Ectodermal cell (in vitro differentiated cells): ENCODE data around the gene LARP4.
"Not testable (repeated sequence)": the region's sequence is repeated elsewhere in the genome, so short reads cannot be mapped to it uniquely, and the experiment has no call there.

Source experiments
- H3K27ac ChIP-seq: 2 replicates; pipeline ENCODE4 v1.7.0; 2013; ENCODE audit warnings: mild to moderate bottlenecking, low read depth, low read length; ENCODE audit not compliant: insufficient read depth, poor library complexity, severe bottlenecking
- H3K27me3 ChIP-seq: 2 replicates; pipeline ENCODE4 v1.7.0; 2013; ENCODE audit warnings: mild to moderate bottlenecking, low read length; ENCODE audit not compliant: insufficient read depth, control insufficient read depth, poor library complexity, severe bottlenecking
- H3K36me3 ChIP-seq: one replicate; pipeline ENCODE4 v1.7.0; 2013; ENCODE audit warnings: low read length; ENCODE audit not compliant: control insufficient read depth, insufficient read depth
- H3K4me1 ChIP-seq: one replicate; pipeline ENCODE4 v1.7.0; 2013; ENCODE audit warnings: low read length; ENCODE audit not compliant: control insufficient read depth, insufficient read depth
- H3K4me3 ChIP-seq: 2 replicates; pipeline ENCODE4 v1.7.0; 2013; ENCODE audit warnings: low read depth, low read length, control low read depth; ENCODE audit not compliant: insufficient read depth
- H3K9me3 ChIP-seq: 2 replicates; pipeline ENCODE4 v1.7.0; 2013; ENCODE audit warnings: mild to moderate bottlenecking, low read length, moderate library complexity; ENCODE audit not compliant: control insufficient read depth
- WGBS, 2 experiments: methylation state at CpG; one replicate each; pipeline ENCODE4 v1.1.7; 2013; ENCODE audit warnings: missing lambda C conversion rate in 2 of 2; 5-methylcytosine and 5-hydroxymethylcytosine counted together

LARP4 gene

DNA sequence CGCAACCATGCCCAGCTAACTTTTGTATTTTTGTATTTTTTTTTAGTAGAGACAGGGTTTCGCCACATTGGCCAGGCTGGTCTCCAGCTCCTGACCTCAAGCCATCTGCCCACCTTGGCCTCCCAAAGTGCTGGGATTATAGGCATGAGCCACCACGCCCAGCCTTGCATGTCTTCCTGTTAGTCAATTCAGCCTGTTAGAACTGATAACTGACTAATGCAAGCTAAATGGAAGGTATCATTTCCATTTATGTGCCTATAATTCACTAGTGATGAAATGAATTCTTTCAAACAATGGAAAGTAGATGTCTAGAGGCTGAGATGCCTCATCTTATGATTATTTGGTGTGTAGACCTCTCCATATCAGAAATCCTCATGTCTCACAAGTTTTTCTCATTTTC is 66.8 kb downstream of the LARP4 start:
- Histone ChIP-seq H3K36me3 (peaks cover 14% of the 10 kb centered on the region), H3K27ac (no peak overlapping the region), H3K9me3 (no peaks in the 10 kb centered on the region), H3K27me3 (no peaks in the 10 kb centered on the region), H3K4me3 (no peak overlapping the region), H3K4me1 (no peaks in the 10 kb centered on the region)
- WGBS, 2 experiments = 90 to 92% methylated on average over 3 of the region's 3 CpGs

DNA sequence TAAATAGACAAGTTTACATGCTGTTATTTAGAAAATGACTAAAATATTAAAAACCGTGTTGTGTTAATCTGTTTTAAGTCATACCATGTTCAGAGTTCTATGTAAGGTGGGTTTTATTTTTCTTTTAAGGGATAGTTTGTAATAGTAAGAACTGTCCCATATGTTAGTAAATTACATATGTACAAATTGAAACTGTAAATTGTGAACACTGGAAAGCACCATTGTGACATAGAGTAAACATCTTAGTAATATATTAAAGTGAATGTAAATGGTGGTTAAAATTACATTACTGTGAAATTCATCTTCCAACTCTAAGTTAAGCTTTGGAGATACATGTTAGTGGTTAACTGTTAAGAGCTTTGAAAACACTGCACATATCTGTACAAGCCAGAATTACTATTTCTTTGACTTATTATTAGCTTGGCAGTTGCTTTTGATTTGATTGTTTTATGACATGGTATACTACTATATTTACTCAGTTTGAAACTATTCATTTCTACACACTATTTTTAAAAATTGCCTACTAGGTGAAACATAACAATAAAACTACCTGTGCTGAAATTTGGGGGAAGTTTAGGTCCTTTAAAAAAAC is 76.7 kb downstream of the LARP4 start:
- peaks cover 16% of the 10 kb centered on the region for H3K36me3 ChIP-seq
- H3K27ac ChIP-seq = no peak overlapping the region

DNA sequence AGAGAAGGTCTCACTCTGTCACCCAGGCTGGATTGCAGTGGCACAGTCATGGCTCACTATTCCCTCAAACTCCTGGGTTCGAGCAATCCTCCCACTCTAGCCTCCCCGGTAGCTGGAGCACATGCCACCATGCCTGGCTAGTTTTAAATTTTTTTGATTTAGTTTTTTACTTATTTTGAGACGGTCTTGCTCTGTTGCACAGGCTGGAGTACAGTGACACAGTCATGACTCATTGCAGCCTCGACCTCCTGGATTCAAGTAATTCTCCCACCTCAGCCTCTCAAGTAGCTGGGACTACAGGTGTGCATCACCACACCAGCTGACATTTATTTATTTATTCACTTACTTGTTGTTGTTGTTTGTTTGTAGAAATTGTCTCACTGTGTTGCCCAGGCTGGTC is 81.9 kb downstream of the LARP4 start:
- no peaks in the 10 kb centered on the region for H3K9me3 ChIP-seq
- H3K4me3 ChIP-seq = no peak overlapping the region
- WGBS, 2 experiments = 93 to 100% methylated on average over 4 of the region's 4 CpGs
- H3K36me3 ChIP-seq = no peaks in the 10 kb centered on the region
- H3K4me1 ChIP-seq = no peaks in the 10 kb centered on the region
- H3K27me3 ChIP-seq = no peaks in the 10 kb centered on the region
- no peak overlapping the region for H3K27ac ChIP-seq

More for the DNA sequence above, 76.7 kb downstream of the LARP4 start:
- Histone ChIP-seq H3K4me1 (no peaks in the 10 kb centered on the region), H3K9me3 (no peaks in the 10 kb centered on the region), H3K27me3 (no peaks in the 10 kb centered on the region), H3K4me3 (no peak overlapping the region)
- 100% methylated on average over 1 of the region's 1 CpG for WGBS, 2 experiments

DNA sequence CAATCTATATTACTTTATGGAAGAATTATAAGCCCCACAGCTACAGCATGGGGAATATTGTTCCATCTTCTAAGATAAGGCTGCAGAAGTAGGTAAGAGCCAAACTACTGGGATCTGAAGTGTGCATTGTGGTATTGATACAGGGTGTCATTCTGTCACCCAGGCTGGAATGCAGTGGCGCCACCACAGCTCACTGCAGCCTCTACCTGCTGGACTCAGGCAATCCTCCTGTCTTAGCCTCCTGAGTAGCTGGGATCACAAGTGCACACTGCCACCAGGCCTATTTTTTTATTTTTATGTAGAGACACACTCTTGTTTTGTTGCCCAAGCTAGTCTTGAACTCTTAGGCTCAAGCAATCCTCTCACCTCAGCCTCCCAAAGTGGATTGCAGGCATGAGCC is 82.8 kb downstream of the LARP4 start:
- Histone ChIP-seq H3K4me3 (no peak overlapping the region), H3K36me3 (no peaks in the 10 kb centered on the region), H3K9me3 (no peaks in the 10 kb centered on the region), H3K4me1 (no peaks in the 10 kb centered on the region), H3K27me3 (no peaks in the 10 kb centered on the region), H3K27ac (no peak overlapping the region)
- WGBS, 2 experiments = 87 to 90% methylated on average over 1 of the region's 1 CpG

DNA sequence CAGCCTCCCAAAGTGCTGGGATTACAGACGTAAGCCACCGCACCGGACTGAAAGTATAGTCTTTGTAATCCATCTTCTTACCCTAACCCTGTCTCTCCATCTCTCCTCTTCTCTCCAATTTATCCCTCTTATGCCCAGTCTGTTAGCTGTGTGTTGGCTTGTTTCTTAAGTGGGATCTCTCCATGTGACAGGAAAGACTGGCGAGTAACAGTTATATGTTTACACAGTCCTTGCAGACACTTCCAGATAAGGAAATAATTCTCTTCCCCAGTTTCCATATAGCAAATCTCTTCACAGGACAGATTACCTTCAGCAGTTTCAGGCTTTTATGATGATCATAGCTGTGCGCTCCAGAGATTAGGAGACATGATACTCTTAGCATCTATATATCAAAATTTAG is 88.1 kb downstream of the LARP4 start:
- Histone ChIP-seq H3K9me3 (no peaks in the 10 kb centered on the region), H3K36me3 (no peaks in the 10 kb centered on the region), H3K4me1 (no peaks in the 10 kb centered on the region), H3K27ac (no peak overlapping the region), H3K4me3 (no peak overlapping the region), H3K27me3 (no peaks in the 10 kb centered on the region)
- 95% methylated on average over 4 to 5 of the region's 5 CpGs for WGBS, 2 experiments

DNA sequence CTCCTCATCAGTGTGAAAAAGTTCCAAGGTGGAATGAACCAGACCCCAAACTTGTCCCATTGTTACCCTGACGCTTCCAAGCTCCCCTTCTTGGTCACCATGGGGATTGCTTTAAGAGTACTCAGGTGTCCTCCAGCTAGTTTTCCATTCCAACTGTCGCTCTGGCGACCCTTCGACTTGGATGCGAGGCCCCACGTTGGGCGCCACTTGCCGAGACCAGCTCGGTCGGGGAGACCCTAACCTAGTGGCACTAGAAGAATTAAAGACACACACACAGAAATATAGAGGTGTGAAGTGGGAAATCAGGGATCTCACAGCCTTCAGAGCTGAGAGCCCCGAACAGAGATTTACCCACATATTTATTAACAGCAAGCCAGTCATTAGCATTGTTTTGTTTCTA is 97.4 kb downstream of the LARP4 start:
- H3K36me3 ChIP-seq, H3K27me3 ChIP-seq, H3K9me3 ChIP-seq, H3K4me1 ChIP-seq, H3K4me3 ChIP-seq, H3K27ac ChIP-seq: not testable (repeated sequence)
- WGBS, 2 experiments = 97 to 100% methylated on average over 7 to 10 of the region's 11 CpGs

DNA sequence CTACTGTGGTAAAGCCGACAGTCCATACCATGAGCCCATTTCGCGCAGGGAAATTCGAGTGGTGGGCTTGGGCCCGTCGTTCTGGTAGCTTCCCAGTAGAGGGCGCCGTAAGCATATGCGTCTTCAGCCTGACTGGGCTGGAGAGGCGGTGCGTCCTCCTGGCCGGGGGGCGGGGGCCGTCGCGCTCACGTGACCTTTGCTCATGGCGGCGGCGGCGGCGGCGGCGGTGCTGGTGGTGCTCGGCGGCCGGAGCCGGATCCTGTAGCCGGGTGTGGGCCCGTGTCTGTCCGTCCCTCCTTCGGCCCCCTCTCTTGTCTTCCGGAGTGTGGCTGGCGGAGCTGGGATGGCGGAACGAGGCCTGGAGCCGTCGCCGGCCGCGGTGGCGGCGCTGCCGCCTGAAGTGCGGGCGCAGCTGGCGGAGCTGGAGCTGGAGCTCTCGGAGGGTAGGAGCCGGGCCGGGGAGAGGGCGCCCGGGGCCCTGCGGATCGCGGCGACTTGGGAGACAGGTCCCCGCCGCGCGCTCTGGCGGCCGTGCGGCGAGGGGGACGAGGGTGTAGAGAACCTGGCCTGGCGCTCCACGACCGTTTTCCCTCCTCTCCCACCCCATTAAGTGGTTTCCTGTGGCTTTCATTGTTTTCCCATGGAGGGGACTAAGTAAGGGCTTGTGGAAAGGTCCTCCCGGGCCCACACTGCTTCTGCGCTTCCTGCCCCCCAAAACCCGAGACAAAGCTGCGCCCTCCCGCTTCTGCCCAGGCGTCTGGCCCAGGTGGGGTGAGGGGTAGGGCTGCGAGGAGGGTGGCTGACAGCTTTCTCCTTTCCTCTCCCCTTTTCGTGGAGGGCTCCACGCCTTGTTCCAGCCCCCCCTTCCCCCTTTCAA is 104.4 kb downstream of the LARP4 start, which contains the start of gene DIP2B:
TSS of gene DIP2B (plus strand) at position 188 of the 877 bp plus-strand sequence. CDS start at position 344, 156 bp downstream.
- Histone ChIP-seq H3K4me1 (peaks cover 5% of the 10 kb centered on the region), H3K27me3 (no peaks in the 10 kb centered on the region), H3K9me3 (no peaks in the 10 kb centered on the region), H3K4me3 (peak within 1 kb of the TSS; percentile 74), H3K36me3 (no peaks in the 10 kb centered on the region), H3K27ac (peak within 1 kb of the TSS; percentile 83)
- 1% methylated on average over 77 of the region's 77 CpGs for WGBS, 2 experiments

DNA sequence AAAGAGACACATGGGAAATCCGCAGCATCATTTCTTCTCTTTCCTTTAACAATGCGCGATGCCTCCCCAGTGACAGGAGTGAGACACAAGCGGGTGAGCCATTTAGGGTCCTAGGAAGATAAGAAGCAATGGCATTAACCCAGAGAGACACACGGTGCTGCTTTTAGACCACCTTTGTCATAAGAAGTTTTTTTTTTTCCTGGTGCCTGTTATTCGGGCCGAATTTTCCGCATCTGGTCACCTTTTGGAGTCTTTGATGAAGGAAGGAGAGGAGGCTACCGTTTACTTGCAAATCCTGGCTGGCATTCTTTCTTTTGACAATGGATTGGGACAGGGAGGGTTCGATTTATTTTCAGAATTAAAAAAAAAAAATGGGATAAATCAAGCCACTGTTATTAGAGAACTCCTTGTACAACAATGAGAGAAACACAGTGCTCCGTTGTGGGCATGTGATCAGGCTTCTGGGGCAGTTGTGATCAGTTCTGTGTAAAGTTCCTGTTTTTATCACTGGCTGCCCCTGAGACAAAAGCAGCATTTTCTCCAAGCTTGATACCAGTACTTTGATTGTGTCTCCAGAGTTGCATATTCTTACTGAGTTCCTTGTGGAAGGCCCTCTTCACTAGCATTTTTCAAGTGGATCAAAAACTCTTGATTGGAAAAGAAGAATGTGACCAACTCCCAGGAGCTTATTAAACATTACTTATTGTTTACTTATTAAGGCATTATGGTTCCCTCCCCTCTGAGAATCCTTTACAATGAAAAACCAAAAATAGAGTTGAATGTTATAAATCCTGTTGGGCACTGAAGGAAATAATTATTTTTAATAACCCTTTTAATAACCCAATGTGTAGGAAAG is 105.2 kb downstream of the LARP4 start:
- no peaks in the 10 kb centered on the region for H3K27me3 ChIP-seq
- 1 to 4% methylated on average over 11 of the region's 11 CpGs for WGBS, 2 experiments
- no peaks in the 10 kb centered on the region for H3K36me3 ChIP-seq
- peak overlapping the region; percentile 74 for H3K4me3 ChIP-seq
- H3K9me3 ChIP-seq = no peaks in the 10 kb centered on the region
- H3K27ac ChIP-seq = no peak overlapping the region
- peaks cover 5% of the 10 kb centered on the region for H3K4me1 ChIP-seq

DNA sequence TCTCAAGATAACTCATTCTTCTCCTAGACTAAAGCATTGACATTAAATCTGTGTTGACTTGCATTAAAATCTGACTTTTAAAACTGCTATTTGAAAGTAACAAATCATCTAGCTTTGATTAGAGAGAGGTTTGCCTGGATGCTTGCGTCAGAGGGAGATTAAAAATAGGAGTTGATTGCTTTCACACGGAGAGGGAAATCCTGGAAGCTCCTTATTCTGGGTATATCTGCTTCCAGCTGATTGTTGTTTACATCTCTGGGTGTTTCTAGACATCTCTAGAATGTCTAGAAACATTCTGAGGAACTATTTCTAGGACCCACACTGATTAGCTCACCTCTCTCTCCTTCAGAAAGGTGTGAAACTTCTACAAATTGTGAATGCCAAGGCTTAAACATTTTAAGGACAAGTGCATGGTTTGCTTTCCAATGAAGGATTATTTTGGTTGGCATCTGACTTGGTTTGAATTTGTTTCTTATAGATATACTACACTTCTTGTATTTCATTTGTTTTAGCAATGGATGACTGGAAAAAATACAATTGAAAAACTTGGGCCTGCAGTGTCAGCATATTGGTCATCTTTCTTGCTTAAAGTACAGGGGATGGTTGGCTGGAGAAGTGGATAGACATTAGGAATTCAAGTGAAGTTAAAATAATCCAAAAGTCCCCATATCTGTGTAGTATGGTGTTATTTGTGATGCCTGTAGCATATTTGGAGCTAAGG is 106.2 kb downstream of the LARP4 start:
- peaks cover 5% of the 10 kb centered on the region for H3K4me1 ChIP-seq
- no peak overlapping the region for H3K4me3 ChIP-seq
- H3K27ac ChIP-seq = no peak overlapping the region
- no peaks in the 10 kb centered on the region for H3K27me3 ChIP-seq
- H3K36me3 ChIP-seq = no peaks in the 10 kb centered on the region
- 68 to 75% methylated on average over 2 of the region's 2 CpGs for WGBS, 2 experiments
- no peaks in the 10 kb centered on the region for H3K9me3 ChIP-seq
